ENCODE results near the gene DNPH1.

DNA sequence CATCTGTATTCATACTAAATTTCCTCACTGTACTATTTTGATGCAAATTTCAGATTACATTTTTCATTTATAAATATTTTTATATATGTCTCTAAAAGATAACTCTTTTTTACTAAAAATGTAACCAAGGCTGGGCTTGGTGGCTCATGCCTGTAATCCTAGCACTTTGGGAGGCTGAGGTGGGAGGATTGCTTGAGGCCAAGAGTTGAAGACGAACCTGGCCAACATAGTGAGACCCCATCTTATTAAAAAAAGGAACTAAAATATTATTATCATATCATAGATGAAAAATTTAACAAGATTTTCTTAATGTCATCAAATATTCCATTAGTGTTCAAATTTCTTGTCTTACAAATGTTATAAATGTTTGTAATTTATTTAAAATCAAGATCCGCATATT, 6.6 kb upstream of the DNPH1 start:
- TF ChIP-seq ZNF830 (tag by site-specific recombination; IDR thresholded peaks at IDR 0.05; ENCODE audit: low read depth) (no peak), CTCF (tag by site-specific recombination; IDR thresholded peaks at IDR 0.05) (no peak), ZNF530 (tag by site-specific recombination; IDR thresholded peaks at IDR 0.05; ENCODE audit: low read depth) (no peak), ZNF629 (tag by site-specific recombination; IDR thresholded peaks at IDR 0.05) (no peak), PRDM2 (tag by site-specific recombination; IDR thresholded peaks at IDR 0.05; ENCODE audit: borderline replicate concordance) (no peak), ZNF274 (IDR thresholded peaks at IDR 0.05; ENCODE audit: low read length) (no peak), ZNF274 (tag by site-specific recombination; IDR thresholded peaks at IDR 0.05; ENCODE audit: borderline replicate concordance) (no peak), ZNF626 (tag by site-specific recombination; IDR thresholded peaks at IDR 0.05) (no peak), ZXDB (tag by site-specific recombination; IDR thresholded peaks at IDR 0.05) (no peak), MYNN (tag by site-specific recombination; IDR thresholded peaks at IDR 0.05; ENCODE audit: borderline replicate concordance) (no peak), ZBTB49 (tag by site-specific recombination; IDR thresholded peaks at IDR 0.05; ENCODE audit: low read depth) (no peak), ZNF514 (tag by site-specific recombination; IDR thresholded peaks at IDR 0.05) (no peak), KLF17 (tag by site-specific recombination; IDR thresholded peaks at IDR 0.05) (no peak)
- TF ChIP-seq, protein P1, sequence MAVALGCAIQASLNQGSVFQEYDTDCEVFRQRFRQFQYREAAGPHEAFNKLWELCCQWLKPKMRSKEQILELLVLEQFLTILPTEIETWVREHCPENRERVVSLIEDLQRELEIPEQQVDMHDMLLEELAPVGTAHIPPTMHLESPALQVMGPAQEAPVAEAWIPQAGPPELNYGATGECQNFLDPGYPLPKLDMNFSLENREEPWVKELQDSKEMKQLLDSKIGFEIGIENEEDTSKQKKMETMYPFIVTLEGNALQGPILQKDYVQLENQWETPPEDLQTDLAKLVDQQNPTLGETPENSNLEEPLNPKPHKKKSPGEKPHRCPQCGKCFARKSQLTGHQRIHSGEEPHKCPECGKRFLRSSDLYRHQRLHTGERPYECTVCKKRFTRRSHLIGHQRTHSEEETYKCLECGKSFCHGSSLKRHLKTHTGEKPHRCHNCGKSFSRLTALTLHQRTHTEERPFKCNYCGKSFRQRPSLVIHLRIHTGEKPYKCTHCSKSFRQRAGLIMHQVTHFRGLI (tag by site-specific recombination; IDR thresholded peaks at IDR 0.05): no peak
- TF ChIP-seq, protein P2, sequence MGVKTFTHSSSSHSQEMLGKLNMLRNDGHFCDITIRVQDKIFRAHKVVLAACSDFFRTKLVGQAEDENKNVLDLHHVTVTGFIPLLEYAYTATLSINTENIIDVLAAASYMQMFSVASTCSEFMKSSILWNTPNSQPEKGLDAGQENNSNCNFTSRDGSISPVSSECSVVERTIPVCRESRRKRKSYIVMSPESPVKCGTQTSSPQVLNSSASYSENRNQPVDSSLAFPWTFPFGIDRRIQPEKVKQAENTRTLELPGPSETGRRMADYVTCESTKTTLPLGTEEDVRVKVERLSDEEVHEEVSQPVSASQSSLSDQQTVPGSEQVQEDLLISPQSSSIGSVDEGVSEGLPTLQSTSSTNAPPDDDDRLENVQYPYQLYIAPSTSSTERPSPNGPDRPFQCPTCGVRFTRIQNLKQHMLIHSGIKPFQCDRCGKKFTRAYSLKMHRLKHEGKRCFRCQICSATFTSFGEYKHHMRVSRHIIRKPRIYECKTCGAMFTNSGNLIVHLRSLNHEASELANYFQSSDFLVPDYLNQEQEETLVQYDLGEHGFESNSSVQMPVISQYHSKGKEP (tag by site-specific recombination; IDR thresholded peaks at IDR 0.05): no peak

All from HEK293 (cell line).